Osteoblast (primary cell): ENCODE data around the gene CDK17. TPM values are rescaled to one million over a fixed set of nuclear protein-coding genes. Genes with fewer than 3 reads are reported as not detected.
"Not testable (repeated sequence)": the region's sequence is repeated elsewhere in the genome, so short reads cannot be mapped to it uniquely, and the experiment has no call there.

ENCODE experiments used
- DNase-seq: peaks from one replicate; pipeline ENCODE4 v3.0.0; 2011; ENCODE audit warnings: low spot score, mixed read lengths; ENCODE audit not compliant: insufficient read length; ENCODE audit errors: missing footprints
- H2AFZ ChIP-seq: 2 replicates; pipeline ENCODE4 v1.6.0; 2011; ENCODE audit warnings: mild to moderate bottlenecking, low read length
- H3K27ac ChIP-seq: 2 replicates; pipeline ENCODE4 v1.5.1; 2011; ENCODE audit warnings: mild to moderate bottlenecking, low read depth, low read length, moderate library complexity
- H3K27me3 ChIP-seq: 2 replicates; pipeline ENCODE4 v1.6.0; 2012; ENCODE audit warnings: mild to moderate bottlenecking, control low read depth, inconsistent platforms, low read length, moderate library complexity; ENCODE audit not compliant: insufficient read depth
- H3K36me3 ChIP-seq: 2 replicates; pipeline ENCODE4 v1.5.1; 2011; ENCODE audit warnings: mild to moderate bottlenecking, low read length, control low read depth, moderate library complexity; ENCODE audit not compliant: insufficient read depth
- H3K4me1 ChIP-seq: 2 replicates; pipeline ENCODE4 v1.5.1; 2011; ENCODE audit warnings: mild to moderate bottlenecking, low read length, control low read depth, moderate library complexity; ENCODE audit not compliant: insufficient read depth
- H3K4me2 ChIP-seq: 2 replicates; pipeline ENCODE4 v1.6.0; 2011; ENCODE audit warnings: mild to moderate bottlenecking, low read length; ENCODE audit not compliant: insufficient read depth
- H3K4me3 ChIP-seq: fragments of 200-600 bp; sonication (generic); 3 replicates; pipeline ENCODE4 v1.5.1; 2012; ENCODE audit warnings: mild to moderate bottlenecking, low read length, inconsistent platforms; ENCODE audit not compliant: insufficient read depth
- H3K79me2 ChIP-seq: 2 replicates; pipeline ENCODE4 v1.6.0; 2012; ENCODE audit warnings: mild to moderate bottlenecking, low read length, control low read depth, inconsistent platforms; ENCODE audit not compliant: insufficient read depth
- H3K9me3 ChIP-seq: 2 replicates; pipeline ENCODE4 v1.5.1; 2011; ENCODE audit warnings: low read depth, low read length, control low read depth
- H4K20me1 ChIP-seq: 2 replicates; pipeline ENCODE4 v1.6.0; 2012; ENCODE audit warnings: mild to moderate bottlenecking, low read length, control low read depth; ENCODE audit not compliant: insufficient read depth
- total RNA-seq: library from RNA; depleted of rRNA; stranded (reverse); fragments of >200 nt; gene quantifications from 2 replicates; pipeline ENCODE4 v1.2.3, GENCODE V29; 2012
- TF ChIP-seq, protein P1 (sequence below): IDR thresholded peaks from 2 replicates; pipeline ENCODE4 v1.5.1; 2011; ENCODE audit warnings: mild to moderate bottlenecking, low read depth, low read length, moderate library complexity; ENCODE audit errors: extremely low read depth

Gene CDK17
- total RNA-seq, 1 donor, result 68.0 TPM

DNA sequence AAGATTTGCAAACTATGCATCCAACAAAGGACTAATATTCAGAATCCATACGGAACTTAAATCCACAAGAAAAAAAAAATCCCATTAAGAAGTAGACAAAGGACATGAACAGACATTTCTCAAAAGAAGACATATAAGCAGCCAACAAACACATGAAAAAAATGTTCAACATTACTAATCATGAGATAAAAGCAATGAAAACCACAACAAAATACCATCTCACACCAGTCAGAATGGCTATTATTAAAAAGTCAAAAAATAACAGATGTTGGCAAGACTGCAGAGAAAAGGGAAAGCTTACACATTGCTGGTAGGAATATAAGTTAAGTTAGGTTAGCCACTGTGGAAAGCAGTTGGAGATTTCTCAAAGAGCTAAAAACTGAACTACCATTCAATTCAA is 16.2 kb downstream of the CDK17 start:
- no peaks in the 10 kb centered on the region for H3K36me3 ChIP-seq
- peak overlapping the region; percentile 67 for H3K27ac ChIP-seq
- no peaks in the 10 kb centered on the region for H3K9me3 ChIP-seq
- peak overlapping the region; percentile 74 for H3K4me2 ChIP-seq
- no peak for DNase-seq
- H4K20me1 ChIP-seq, result peaks cover 35% of the 10 kb centered on the region
- no peak overlapping the region for H2AFZ ChIP-seq
- TF ChIP-seq, protein P1, sequence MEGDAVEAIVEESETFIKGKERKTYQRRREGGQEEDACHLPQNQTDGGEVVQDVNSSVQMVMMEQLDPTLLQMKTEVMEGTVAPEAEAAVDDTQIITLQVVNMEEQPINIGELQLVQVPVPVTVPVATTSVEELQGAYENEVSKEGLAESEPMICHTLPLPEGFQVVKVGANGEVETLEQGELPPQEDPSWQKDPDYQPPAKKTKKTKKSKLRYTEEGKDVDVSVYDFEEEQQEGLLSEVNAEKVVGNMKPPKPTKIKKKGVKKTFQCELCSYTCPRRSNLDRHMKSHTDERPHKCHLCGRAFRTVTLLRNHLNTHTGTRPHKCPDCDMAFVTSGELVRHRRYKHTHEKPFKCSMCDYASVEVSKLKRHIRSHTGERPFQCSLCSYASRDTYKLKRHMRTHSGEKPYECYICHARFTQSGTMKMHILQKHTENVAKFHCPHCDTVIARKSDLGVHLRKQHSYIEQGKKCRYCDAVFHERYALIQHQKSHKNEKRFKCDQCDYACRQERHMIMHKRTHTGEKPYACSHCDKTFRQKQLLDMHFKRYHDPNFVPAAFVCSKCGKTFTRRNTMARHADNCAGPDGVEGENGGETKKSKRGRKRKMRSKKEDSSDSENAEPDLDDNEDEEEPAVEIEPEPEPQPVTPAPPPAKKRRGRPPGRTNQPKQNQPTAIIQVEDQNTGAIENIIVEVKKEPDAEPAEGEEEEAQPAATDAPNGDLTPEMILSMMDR, result no peak
- H3K79me2 ChIP-seq, result peaks cover 99% of the 10 kb centered on the region
- H3K4me1 ChIP-seq, result peaks cover 19% of the 10 kb centered on the region
- peak overlapping the region; percentile 47 for H3K4me3 ChIP-seq
- H3K27me3 ChIP-seq, result no peaks in the 10 kb centered on the region

DNA sequence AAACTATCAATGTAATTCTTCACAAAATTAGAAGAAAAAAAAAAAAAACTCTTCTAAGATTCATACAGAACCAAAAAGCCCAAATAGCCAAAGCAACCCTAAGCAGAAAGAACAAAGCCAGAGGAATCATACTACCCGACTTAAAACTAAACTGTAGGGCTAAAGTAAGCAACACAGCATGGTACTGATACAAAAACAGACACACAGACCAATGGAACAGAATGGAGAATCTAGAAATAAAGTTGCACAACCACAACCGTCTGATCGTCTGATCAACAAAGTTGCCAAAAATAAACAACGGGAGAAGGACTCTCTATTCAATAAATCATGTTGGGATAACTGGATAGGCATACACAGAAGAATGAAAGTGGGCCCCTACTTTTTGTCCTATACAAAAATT is 16.9 kb downstream of the CDK17 start:
- H3K27ac ChIP-seq, result peak overlapping the region; percentile 67
- H3K36me3 ChIP-seq, result peaks cover 1% of the 10 kb centered on the region
- peaks cover 36% of the 10 kb centered on the region for H4K20me1 ChIP-seq
- no peak overlapping the region for H2AFZ ChIP-seq
- DNase-seq, result no peak
- peaks cover 99% of the 10 kb centered on the region for H3K79me2 ChIP-seq
- H3K4me3 ChIP-seq, result peak overlapping the region; percentile 47
- TF ChIP-seq, protein P1, result no peak
- no peaks in the 10 kb centered on the region for H3K27me3 ChIP-seq
- H3K9me3 ChIP-seq, result no peaks in the 10 kb centered on the region
- peak overlapping the region; percentile 74 for H3K4me2 ChIP-seq
- H3K4me1 ChIP-seq, result peaks cover 15% of the 10 kb centered on the region

DNA sequence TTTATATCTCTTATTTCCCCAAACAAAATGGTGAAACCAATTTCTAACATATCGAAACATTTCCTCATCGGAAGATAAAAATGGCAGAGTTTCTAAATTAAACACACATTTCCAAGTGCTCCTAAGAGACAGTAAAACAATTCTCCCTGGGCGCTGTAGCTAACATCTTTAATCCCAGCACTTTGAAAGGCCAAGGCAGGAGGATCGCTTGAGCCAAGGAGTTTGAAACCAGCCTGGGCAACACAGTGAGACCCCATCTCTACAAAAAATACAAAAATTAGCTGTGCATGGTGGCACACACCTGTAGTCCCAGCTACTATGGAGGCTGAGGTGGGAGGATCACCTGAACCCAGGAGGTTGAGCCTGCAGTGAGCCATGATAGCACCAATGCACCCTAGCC is 20.5 kb downstream of the CDK17 start:
- H3K27ac ChIP-seq, H2AFZ ChIP-seq, H3K4me3 ChIP-seq, H3K36me3 ChIP-seq, H3K9me3 ChIP-seq, H3K27me3 ChIP-seq, H3K4me2 ChIP-seq, DNase-seq: not testable (repeated sequence)
- peaks cover 98% of the 10 kb centered on the region for H3K79me2 ChIP-seq
- H3K4me1 ChIP-seq, result peaks cover 13% of the 10 kb centered on the region
- peaks cover 38% of the 10 kb centered on the region for H4K20me1 ChIP-seq

DNA sequence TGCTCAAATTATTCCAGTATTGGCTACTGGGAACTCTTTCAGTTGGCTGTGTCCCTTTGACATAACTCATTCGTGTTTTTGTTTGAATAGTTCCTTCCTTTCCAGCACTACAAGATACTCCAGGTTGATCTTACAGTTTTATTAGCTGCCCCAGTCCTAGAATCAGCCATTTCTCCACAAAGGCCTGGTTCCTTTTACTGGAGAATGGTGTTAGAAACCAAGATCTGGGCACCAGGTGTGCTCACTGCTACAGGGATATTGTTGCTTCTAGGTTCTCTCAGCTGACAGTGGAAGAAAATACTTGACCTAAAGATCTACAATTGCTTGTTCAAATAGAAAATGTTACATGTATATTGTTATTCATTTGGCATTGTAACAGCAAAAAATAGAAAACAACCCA is 21.9 kb downstream of the CDK17 start:
- Histone ChIP-seq H3K4me1 (peaks cover under 1% of the 10 kb centered on the region), H4K20me1 (peaks cover 41% of the 10 kb centered on the region), H3K79me2 (peaks cover 98% of the 10 kb centered on the region), H3K36me3 (peaks cover 4% of the 10 kb centered on the region), H2AFZ (no peak overlapping the region), H3K27me3 (no peaks in the 10 kb centered on the region), H3K4me2 (no peak overlapping the region), H3K27ac (no peak overlapping the region), H3K4me3 (no peak overlapping the region), H3K9me3 (no peaks in the 10 kb centered on the region)
- TF ChIP-seq, protein P1, result no peak
- DNase-seq, result no peak
